ENCODE data around the gene ENDOU.
"Not testable (repeated sequence)": the region's sequence is repeated elsewhere in the genome, so short reads cannot be mapped to it uniquely, and the experiment has no call there.

DNA sequence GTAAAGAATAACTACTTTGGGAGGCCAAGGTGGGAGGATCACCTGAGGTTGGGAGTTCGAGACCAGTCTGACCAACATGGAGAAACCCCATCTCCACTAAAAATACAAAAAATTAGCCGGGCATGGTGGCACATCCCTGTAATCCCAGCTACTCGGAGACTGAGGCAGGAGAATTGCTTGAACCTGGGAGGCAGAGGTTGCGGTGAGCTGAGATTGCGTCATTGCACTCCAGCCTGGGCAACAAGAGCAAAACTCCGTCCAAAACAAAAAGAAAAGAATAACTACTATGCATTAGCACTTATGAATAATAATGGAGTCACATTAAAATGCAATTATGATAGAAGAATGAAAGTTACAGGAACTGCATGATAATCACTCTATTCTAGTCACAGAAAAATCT lies 57.4 kb downstream of the ENDOU start:
- TF ChIP-seq POLR2AphosphoS5 (IDR thresholded peaks at IDR 0.05; ENCODE audit: borderline replicate concordance, low read depth, low read length); EZH2 (IDR thresholded peaks at IDR 0.05): not testable (repeated sequence)
